NCI-H1694 (cell line): Measurements from ENCODE around the gene HS2ST1.

Source experiments
- DNase-seq: peaks from one replicate; lab custom pipeline; 2025; lab: John Stamatoyannopoulos, UW

The HS2ST1 gene

DNA sequence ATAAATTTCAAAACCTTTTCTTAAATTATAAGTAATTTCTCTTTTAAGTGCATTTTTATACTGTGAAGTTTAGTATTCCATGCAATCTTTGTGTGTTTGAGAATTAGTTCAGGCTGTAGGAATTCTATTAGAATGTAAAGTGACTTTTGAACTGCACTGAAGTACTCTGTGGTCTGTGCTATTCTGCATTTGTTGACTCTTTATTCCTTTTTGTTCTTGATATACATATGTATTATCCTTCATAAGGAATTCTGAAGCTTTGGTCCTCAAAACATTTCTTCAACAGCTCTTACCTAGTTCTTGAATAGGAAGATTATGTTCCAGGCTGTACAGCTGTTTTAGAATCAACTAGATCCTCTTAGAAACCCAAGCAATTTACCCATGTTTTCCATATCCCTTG is 158.0 kb downstream of the HS2ST1 start:
- no peak for DNase-seq

DNA sequence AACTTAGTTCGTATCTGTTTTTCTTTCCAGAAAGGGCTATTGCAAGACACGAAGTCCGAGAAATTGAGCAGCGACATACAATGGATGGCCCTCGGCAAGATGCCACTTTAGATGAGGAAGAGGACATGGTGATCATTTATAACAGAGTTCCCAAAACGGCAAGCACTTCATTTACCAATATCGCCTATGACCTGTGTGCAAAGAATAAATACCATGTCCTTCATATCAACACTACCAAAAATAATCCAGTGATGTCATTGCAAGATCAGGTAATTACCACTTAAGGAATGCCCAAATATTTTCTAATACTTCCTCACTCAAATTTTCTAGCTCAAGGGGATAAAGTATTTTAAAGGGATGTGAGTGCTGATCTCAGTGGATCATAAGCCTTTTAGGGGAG is 158.5 kb downstream of the HS2ST1 start:
- no peak for DNase-seq

DNA sequence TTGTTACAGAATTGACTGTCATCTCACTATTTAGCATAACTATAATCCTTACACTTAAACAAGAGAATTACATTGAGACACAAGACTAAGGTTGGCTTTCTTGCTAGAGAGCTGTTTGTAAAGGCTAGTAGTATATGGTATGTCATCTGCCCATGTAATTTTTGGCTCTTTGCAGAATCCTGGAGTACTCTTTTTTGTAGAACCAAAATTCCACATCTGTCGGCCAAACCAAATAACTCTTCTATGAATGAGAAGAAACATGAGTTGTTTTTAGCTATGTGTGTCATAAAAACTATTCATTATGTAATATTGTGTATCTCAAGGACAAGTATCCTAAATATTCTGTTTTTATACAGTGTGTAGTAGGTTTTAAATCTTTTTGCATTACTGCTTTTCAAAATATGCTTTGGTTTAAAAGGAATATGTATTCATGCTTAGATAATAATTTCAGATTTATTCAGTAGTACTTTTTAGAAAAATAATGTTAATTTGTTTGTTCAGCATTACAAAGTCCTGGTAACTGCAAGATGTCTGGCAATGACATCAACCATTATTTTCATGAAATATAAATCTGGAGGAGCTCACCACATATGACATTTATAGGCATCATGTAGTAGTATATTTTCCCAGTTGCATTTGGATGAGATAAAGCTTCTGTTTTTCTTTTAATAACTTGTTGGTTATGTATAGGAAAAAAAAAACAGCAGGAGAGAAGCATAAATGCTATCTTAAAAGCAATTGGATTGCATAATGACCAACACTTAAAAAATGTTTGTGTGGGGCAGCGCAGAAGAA is 159.8 kb downstream of the HS2ST1 start:
- no peak for DNase-seq

DNA sequence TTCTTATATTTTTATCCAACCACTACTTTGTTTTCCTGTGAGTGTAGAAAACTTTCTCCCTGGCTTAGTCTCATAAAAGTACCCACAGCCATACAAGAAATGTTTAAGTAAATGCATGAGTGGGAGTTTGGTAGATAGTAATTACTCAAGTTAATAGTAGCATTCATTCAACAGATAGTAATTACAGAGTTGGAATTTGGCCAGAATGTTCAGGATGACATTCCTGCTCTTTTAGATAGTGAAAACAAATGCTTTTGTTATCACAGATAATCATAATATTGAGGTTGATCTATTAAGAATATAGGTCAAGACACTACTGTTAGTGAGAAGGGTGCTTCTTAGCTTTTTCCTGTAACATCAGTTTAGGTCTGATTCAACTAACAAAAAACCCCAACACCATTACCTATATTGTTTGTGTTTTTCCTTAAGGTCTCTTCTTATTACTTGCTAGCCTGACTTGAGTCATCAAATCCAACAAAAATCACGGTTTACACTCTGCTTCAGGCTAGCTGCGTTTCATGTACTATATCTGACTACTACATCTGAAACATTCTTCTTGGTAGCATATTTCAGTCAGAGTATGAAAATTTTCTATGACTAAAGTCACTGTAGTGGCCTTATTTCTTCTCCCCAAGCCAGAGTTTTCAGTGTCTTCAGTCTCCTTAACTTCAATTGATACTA is 163.7 kb downstream of the HS2ST1 start:
- DNase-seq: no peak

DNA sequence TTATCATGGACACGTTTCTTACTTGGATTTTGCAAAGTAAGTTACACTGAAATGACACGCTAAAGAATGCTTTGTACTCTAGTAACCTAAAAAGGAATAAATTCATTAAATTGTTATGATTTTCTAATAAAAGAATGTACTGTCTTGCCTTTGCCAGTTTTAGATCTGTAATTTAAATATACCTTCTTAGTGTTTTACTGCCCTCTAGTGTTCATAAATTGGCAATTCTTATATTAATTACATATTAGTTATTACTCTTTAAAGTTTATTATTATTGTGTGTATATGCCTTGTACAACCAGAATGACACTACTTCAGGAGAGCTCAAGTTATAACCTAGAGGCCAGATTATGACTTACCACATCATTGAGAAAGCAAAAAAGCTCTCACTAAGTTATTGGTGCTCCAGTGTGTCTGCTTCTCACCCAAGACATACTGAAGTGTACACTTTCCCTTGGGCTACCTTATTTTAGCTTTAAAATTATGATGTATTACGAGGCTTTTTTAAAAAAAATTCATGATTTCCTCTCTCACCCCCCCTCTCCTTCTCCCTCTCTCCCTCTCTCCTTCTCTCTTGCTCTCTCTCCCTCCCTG is 169.9 kb downstream of the HS2ST1 start:
- peak; percentile 48 for DNase-seq

DNA sequence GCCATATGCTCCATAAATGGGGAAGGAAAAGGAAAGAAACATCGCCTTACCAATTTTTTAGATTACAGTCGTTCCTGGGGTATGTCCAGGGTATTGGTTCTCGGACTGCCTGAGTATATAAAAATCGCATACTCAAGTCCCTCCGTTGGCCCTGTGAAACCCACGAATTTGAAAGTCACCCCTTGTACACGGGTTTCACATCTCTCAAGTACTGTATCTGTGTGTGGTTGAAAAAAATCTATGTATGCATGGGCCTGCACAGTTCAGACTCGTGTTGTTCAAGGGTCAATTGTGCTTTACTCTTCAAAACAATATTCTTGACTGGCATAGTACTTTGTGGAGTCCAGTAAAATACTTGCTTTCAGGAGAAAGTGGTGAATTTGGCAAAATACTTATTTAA is 171.7 kb downstream of the HS2ST1 start:
- no peak for DNase-seq

DNA sequence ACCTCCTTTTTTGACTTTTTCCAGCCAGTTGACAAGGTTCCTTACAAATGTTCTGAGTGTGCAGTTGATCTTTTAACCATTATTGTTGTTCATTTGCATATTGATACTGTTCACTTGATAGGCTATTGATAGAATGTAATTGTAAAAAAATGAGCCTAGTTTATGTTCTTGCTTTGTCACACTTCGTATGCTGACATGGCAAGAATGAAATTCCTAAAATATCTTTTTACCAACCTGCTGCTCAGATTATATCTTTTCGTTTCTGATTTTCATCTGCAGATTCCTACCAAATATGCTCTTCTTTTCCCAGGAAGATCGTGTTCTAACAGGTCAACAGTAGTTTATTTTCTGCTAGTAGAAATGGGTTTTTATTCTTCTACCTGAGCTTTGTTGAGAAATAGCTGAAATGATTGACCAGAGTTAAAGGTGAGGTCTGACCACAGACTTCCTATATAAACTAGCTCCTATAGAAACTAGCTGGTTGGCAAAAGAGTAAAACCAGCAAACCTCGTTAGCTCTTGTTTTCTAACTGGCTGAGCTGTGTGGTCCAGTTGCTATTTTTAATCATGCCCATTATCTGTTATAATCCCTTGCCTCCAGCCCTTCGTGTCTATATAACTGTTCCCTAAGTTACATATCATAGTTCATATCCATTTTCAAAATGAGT is 174.8 kb downstream of the HS2ST1 start:
- no peak for DNase-seq

DNA sequence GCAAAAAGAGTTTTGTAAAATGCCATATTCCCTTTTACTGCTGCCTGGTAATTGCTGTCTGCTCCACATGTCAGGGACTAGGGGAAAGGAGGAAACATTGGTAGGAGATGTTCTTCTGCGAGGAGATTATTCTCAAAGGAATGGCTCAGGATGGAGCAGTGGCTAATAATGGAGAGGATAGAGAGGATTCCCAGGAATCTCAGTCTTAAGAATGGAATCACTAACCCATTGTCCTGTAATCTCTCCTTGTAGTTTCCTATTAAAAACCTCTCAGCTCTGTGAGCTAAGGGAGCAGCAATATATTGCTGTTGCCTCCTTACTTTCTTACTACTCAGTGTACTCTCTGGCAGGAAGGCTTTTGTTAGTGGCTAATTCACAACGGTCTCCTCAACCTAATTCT is 175.4 kb downstream of the HS2ST1 start:
- DNase-seq: no peak

DNA sequence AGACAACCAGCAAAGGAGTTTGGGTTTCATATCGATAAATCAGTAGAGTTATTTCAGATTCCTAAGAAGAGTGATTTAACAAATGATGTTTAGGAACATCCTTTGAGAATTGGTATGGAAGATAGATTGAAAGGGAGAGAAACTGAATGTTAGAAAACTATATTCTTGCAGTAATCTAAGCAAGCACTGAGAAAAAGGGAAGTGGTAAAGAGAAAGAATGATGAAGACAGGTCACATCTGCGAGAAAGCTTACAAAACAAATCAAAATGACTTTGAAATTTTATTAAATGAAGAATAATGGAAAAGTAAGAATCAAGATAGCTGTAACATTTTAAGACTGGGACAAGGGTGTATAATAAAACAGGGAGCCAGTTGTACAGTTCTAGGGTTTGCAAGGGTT is 177.0 kb downstream of the HS2ST1 start:
- DNase-seq: no peak

DNA sequence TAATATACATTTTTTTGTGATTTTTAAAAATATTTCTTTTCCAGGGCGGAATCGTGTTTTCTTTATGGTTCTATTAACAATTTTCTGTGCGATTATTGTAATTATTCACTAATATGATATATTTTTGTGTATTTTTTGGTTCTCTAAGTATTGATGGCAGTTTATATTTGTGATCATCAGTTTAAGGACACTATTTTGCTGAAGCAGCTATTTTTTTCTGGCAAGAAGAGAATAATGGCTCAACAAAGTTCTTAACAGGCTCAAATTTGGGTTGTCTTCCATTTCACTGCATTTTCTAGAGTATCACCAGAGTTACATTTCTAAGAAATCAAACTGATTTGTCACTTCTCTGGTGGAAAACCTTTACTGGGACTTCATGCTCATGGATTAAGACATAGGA is 178.4 kb downstream of the HS2ST1 start:
- no peak for DNase-seq

DNA sequence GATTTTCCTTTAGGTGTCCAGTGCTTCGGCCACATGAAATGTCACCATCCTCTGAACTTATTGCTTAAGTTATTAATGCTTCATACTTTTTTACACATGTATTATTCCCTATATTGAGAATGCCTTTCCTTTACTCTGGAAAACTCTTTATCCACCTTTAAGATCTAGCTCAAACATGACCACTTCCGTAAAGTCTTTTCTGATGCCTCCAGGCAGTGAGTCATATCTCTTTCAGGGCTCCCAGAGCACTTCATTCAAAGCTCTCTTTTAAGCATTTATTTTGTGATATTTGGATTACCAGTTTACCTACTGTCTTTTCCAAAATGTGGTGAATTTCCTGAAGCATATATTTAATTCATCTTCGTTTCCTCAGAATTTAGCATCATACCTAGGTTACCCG is 178.9 kb downstream of the HS2ST1 start:
- DNase-seq: no peak

DNA sequence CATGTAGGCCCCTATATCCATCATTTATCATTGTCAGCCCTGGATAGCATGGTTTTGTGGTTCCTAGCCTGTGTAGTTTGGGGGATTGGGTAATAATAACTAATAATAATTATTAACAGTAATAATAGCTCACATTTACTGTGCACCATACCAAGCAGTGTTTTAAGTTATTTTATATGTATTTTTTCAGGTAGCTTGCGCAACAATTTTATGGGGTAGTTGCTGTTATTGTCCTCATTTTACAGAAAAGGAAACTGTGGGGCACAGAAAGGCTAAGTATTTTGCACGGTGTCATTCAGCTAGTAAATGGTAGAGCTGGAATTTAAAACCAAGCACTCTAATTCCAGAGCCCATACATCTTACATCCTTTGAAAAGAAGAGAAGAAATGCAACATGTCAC is 179.8 kb downstream of the HS2ST1 start:
- no peak for DNase-seq

DNA sequence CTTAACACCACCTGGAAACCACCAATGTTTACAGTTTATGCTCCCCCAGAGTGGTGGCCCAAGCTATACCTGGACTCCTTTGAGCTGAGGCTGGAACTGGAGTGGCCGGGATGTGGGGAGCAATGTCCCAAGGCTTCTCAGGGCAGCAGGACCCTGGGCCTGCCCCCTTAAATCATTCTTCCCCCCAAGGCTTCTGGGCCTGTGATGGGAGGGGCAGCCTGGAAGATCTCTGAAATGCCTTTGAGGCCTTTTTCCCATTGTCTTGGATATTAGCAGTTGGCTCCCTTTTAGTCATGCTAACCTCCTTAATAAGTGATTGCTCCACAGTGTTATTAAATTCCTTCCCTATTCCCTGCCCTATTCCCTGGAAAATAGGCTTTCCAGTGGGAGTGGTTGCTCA is 185.8 kb downstream of the HS2ST1 start:
- no peak for DNase-seq

DNA sequence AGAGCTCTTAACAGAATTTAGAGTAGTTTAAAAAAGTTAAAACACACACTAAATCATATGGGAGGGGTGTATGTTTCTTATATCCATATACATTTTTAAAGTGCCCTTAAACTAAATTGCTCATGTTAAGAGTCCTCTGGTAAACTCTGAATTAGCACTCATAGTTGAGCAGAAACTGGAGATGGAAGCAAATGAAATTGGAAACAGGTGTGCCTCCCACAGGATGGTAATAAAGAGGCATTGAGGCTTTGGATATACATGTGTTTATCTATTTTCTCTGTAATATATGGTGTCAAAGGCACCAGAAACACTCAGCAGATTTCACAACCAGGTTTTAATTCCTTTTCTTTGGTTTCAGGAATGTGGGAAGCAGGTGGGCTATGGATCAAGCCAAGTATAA is 188.6 kb downstream of the HS2ST1 start:
- no peak for DNase-seq

DNA sequence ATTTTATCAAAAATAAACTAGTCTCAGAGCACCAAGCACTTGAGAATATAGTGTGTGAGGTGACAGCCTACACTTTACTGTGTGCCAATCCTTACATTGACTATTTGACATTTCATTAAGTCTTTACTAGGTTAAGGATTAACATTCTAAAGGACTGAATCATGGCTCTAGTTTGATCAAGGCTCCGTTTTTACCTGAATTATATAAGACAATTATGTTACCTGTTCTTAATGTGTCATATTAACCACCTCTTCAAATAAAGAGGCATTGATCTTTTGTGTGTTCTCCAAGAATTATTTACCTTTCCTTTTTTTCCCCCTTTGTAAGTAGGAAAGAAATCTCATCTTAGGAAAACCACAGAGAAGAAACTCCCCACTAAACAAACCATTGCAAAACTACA is 189.7 kb downstream of the HS2ST1 start:
- no peak for DNase-seq

DNA sequence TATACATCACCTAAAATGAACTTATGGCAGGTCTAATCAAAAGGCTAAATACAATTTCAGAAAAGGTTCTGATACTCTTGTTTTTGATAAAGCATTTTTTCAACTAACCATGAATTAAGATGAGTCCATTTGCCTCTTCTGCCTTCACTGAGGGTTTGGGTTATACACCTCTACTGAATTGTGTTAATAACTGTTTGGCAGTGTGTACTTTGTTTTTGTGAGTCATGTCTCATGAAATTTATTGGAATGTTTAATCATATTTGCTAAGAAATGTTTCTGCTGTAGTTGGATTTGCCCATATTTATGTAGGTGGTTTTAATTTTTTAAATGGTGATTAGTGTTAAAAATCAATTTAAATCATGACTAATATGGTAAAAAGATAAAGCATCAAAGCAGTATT is 190.5 kb downstream of the HS2ST1 start:
- no peak for DNase-seq

DNA sequence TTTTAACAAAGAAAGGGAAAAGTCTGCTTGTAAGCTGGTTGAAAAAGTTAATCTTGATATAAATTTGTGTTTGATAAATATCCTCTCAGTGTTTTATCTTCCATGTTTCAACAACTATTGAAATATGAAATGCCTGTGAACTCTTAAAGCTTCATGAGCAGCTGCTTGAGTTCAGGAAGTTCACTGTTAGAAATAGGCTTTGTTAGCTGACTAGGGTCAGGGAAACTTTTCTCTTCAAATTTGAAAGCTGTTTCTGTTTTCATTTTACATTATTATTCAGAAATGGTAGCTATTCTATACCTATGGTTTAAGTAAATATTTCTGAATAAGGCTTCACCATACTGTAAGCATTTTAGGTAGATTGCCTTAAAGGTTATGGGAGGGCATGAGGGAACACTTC is 191.7 kb downstream of the HS2ST1 start:
- DNase-seq: no peak

DNA sequence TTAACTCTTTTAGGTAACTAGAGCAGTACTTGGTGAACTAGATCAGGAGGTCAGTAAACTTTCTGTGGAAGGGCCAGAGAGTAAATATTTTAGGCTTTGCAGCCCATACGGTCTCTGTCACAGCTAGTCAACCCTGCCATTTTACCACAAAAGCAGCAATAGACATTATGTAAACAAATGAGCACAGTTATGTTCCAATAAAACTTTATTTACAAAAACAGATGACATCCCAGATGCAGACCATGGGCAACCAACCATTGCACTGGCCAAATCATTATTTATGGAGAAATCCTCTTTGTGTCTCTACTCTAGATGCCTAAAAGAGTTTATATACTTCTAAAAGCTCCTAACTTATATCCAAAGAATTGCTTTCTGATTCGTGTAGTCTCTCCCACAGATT is 192.4 kb downstream of the HS2ST1 start:
- DNase-seq: no peak

DNA sequence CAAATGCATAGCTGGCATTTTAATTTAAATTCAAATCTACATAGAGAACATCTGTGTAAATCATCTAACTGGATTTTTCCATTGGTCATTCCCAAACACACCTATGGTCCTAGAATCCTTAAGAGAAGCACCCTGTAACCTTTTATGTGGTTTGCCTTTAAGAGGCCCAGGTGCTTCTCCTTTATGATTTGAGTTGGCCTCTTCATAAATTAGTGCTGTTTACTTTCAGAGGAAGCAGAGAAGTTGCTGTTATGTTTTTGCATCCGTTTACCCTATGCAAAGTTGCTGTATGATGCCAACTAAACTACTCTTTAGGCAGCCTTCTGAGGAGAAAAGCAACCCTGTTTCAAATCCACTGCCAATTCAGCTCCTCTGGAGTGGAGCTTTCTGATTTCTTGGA is 193.8 kb downstream of the HS2ST1 start:
- DNase-seq: no peak

DNA sequence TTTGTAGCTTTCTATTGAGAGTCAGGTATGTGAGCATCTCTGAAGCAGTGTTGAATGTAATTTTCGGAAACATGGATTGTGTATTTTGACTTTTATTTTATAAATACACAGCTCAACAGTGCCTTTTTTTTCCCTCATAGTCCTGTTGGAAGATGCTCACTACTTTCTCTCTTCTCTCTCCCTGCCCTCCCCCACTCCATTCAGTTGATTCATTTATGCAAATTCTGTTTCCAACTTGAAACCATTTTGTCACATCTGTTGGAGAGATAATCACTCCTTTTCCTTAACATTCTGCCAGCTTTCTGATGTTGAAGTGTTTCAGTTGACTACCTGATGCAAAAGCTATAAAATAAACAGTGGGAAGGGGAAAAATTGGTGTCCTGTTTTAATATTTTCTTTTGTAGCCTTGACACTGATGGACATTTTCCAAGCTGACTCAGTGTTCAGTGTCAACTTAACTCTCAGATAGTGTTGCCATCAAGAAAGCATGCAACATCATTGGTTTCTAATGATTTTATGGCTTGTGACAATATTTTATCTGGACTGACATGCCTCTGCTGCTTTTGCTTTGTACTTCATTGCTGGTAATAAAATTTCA is 194.5 kb downstream of the HS2ST1 start:
- no peak for DNase-seq

DNA sequence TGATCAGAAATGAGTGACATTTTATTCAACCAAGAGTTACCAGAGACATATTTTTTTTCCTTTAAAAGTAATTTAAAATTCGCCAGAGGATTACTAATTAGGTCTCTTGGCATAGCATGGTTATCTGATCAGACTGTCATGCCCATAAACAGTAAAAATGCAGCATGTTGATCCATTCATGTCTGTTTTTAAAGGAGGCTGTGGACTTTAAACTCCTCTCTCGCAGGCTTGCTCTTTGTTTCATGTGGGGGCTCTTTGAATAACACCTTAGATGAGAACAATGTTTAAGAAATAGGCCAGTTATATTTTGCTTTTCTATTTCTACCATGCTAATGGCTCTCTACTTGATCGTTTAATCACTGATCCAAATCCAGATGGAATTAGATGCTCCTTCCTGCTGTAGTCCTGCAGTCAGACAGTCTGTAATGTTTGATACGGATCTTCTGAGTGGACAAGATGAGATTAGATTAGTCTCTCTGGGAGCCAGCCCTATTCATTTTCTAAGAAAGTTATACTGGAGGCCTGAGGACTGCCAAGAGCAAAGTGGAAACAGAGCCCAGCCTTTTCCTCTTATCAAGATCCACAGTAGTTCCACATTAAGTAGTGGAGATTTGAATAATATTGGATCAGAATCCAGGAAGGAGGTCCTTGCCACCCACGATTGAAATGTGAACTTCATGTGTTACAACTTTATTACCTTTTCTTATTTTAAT is 197.4 kb downstream of the HS2ST1 start:
- DNase-seq: no peak

DNA sequence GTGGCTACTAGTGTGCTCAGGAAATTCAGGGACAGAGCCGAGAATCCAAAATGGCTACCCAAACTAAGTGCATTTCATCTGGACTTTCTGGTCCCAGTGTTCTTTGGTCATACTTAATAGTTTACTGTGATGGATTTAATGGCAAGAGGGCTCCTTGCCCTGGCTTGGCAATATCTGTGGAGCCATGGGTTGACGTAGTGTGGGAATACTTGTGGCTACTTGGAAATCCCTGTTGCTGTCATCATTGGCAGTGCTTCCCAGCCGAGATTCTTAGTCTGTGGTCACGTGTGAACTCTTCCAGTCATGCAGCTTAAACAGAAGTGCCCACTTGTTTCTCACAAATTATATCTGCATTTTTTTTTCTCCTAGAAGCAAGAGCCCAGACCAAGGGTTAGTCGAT is 198.9 kb downstream of the HS2ST1 start:
- no peak for DNase-seq
